GM20000 (cell line): ENCODE measurements around the gene PSME3IP1.

ENCODE experiments used
- DNase-seq: peaks from one replicate; pipeline ENCODE4 v3.0.0; 2012; ENCODE audit warnings: low spot score
- CTCF ChIP-seq: IDR thresholded peaks from 2 replicates; pipeline ENCODE4 v1.5.1; 2012; ENCODE audit warnings: mild to moderate bottlenecking, control low read depth; ENCODE audit errors: extremely low read depth, missing control alignments

Gene PSME3IP1

DNA sequence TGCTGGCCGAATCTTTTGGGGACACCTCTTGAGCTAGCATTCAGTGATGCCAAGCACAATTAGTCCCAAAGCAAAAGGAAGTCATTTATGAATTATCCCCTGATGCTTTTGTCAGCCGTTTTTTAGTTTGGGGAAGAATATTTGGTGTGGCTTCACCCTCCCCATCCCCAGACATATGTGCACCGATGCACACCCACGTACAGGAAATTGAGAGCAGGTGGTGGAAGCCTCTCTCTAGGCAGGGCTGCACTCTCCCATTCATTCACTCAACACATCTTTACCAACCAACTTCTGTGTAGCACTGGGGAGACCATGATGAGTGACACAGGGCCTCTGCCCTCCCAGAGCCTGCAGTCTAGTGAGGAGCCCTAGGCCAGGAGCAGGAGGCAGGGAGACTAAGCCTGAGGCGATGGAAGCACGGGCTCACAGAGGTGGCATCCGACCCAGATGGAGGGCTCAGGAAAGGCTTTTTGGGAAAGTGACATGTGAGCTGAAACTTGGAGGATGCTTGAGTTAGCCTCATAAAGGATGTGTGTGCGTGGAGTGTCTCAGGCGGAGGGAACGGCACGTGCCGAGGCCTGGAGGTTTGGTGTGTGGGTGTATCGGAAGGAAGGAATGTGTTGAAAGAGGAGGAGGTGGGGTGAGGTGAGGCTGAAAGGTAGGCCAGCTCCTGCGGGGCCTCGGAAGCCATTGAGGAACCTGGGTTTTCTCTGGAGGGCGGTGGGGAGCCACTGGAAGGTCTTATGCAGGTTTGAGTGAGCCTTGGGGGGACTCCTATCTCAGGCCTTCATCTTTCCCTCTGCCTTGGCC lies 43.8 kb downstream of the PSME3IP1 start:
- TF ChIP-seq CTCF: no peak
- peak; percentile 53 for DNase-seq

DNA sequence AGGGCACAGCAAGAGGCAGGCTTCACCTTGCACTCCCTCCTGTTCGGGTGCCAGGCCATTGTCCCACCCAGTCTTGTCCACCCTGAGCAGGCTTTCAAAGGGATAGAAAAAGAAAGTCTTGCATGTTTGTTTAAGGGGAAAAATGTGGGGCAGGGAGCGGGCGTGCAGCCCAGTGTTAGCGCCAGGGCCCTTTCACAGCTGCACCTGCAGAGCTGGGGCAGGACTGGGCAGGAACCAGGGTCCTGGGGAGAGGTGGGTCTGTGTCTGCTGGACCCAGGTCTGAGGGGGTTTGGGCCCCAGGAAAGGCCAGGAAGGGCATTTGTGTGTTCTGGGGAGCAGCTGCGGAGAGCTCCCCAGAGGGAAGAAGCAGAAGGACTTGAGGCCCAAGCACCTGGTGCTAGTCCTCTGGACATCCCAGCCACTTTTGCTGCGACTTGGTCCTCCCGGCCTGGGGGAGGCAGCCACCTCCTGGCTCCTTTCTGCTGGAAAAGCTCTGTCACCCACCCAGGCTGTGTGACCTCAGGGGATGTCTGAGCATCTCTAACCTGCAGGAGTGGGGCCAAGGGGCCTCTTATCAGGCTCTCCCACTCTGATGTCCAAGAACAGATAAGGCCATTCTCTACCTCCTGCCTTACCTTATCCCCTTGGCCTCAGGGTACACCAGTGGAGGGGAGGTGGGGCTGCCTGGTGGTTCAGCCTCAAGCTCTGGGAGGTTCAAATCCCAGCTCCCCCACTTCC lies 44.7 kb downstream of the PSME3IP1 start:
- no peak for TF ChIP-seq CTCF
- DNase-seq: no peak

- TF ChIP-seq CTCF: no peak
- DNase-seq: no peak
Observed at GRCh38 chr16:57138281-57138935, 47.4 kb downstream of the PSME3IP1 start.

- TF ChIP-seq CTCF: no peak
- DNase-seq: no peak
Observed at GRCh38 chr16:57137566-57138273, 48.1 kb downstream of the PSME3IP1 start.

GRCh38 chr16:57137043-57137442 lies 48.8 kb downstream of the PSME3IP1 start:
- no peak for DNase-seq
- TF ChIP-seq CTCF: no peak

DNA sequence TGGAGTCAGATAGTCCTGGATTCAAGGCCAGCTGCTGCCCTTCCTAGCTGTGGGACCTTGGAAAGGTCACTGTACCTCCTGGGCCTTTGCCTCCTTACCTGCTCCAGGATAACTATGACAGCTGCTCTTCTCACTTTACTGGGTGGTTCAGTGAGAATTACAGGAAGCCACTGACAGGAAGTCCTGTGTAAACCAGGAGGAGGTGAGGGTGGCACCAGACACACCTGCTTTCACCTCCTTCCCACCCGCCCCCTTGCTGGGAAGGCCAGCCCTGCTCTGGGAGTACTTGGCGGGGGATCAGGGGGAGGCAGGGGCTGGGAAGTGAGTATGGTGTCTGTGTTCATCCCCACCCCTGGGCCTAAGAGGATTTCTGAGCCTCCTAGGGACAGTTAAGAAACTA lies 50.9 kb downstream of the PSME3IP1 start:
- no peak for DNase-seq

More for the DNA sequence above, 50.9 kb downstream of the PSME3IP1 start:
- no peak for TF ChIP-seq CTCF
